ENCODE data around the gene CXCR4.

CXCR4 gene

GRCh38 chr2:136133176-136133575, 15.2 kb upstream of the CXCR4 start:
- DNase-seq, result no peak
- in situ Hi-C loops (cut with MboI; ENCODE audit: low pct_unique_long_range_greater_than_20kb, low sequenced_read_pairs), result no loop called here

GRCh38 chr2:136132825-136133155, 14.8 kb upstream of the CXCR4 start:
- DNase-seq, result no peak
- in situ Hi-C loops (cut with MboI; ENCODE audit: low pct_unique_long_range_greater_than_20kb, low sequenced_read_pairs), result no loop called here

GRCh38 chr2:136131961-136132824, 14.2 kb upstream of the CXCR4 start:
- no peak for DNase-seq
- in situ Hi-C loops (cut with MboI; ENCODE audit: low pct_unique_long_range_greater_than_20kb, low sequenced_read_pairs), result no loop called here

- DNase-seq, result no peak
- in situ Hi-C loops (cut with MboI; ENCODE audit: low pct_unique_long_range_greater_than_20kb, low sequenced_read_pairs), result no loop called here
These were observed 13.6 kb upstream of the CXCR4 start for GRCh38 chr2:136131484-136131960.

- DNase-seq, result no peak
- in situ Hi-C loops (cut with MboI; ENCODE audit: low pct_unique_long_range_greater_than_20kb, low sequenced_read_pairs), result no loop called here
These were observed 12.6 kb upstream of the CXCR4 start for GRCh38 chr2:136130511-136130910.

GRCh38 chr2:136130045-136130444, 12.1 kb upstream of the CXCR4 start:
- DNase-seq, result no peak
- in situ Hi-C loops (cut with MboI; ENCODE audit: low pct_unique_long_range_greater_than_20kb, low sequenced_read_pairs), result no loop called here

- in situ Hi-C loops (cut with MboI; ENCODE audit: low pct_unique_long_range_greater_than_20kb, low sequenced_read_pairs), result no loop called here
- DNase-seq, result no peak
These were observed 11.7 kb upstream of the CXCR4 start for GRCh38 chr2:136129601-136130000.

- no peak for DNase-seq
- in situ Hi-C loops (cut with MboI; ENCODE audit: low pct_unique_long_range_greater_than_20kb, low sequenced_read_pairs), result no loop called here
These were observed 11.0 kb upstream of the CXCR4 start for GRCh38 chr2:136128905-136129304.

GRCh38 chr2:136128366-136128765, 10.4 kb upstream of the CXCR4 start:
- no peak for DNase-seq
- in situ Hi-C loops (cut with MboI; ENCODE audit: low pct_unique_long_range_greater_than_20kb, low sequenced_read_pairs), result no loop called here

GRCh38 chr2:136127356-136127755, 9.4 kb upstream of the CXCR4 start:
- in situ Hi-C loops (cut with MboI; ENCODE audit: low pct_unique_long_range_greater_than_20kb, low sequenced_read_pairs), result no loop called here

GRCh38 chr2:136126421-136126926, 8.5 kb upstream of the CXCR4 start:
- DNase-seq, result no peak
- in situ Hi-C loops (cut with MboI; ENCODE audit: low pct_unique_long_range_greater_than_20kb, low sequenced_read_pairs), result no loop called here

More at GRCh38 chr2:136127356-136127755, 9.4 kb upstream of the CXCR4 start:
- DNase-seq, result no peak

- no peak for DNase-seq
- in situ Hi-C loops (cut with MboI; ENCODE audit: low pct_unique_long_range_greater_than_20kb, low sequenced_read_pairs), result no loop called here
These were observed 8.1 kb upstream of the CXCR4 start for GRCh38 chr2:136126021-136126420.

GRCh38 chr2:136125236-136125635, 7.3 kb upstream of the CXCR4 start:
- DNase-seq, result no peak
- in situ Hi-C loops (cut with MboI; ENCODE audit: low pct_unique_long_range_greater_than_20kb, low sequenced_read_pairs), result no loop called here

- no peak for DNase-seq
- in situ Hi-C loops (cut with MboI; ENCODE audit: low pct_unique_long_range_greater_than_20kb, low sequenced_read_pairs), result no loop called here
These were observed 6.9 kb upstream of the CXCR4 start for GRCh38 chr2:136124805-136125204.

- DNase-seq, result peak; percentile 70
- in situ Hi-C loops (cut with MboI; ENCODE audit: low pct_unique_long_range_greater_than_20kb, low sequenced_read_pairs), result no loop called here
These were observed 4.7 kb upstream of the CXCR4 start for GRCh38 chr2:136122661-136123060.

GRCh38 chr2:136121204-136121910, 3.4 kb upstream of the CXCR4 start:
- in situ Hi-C loops (cut with MboI; ENCODE audit: low pct_unique_long_range_greater_than_20kb, low sequenced_read_pairs), result no loop called here
- DNase-seq, result no peak

- in situ Hi-C loops (cut with MboI; ENCODE audit: low pct_unique_long_range_greater_than_20kb, low sequenced_read_pairs), result no loop called here
- DNase-seq, result no peak
These were observed 2.0 kb upstream of the CXCR4 start for GRCh38 chr2:136119717-136120675.

GRCh38 chr2:136118819-136119716, 1.1 kb upstream of the CXCR4 start:
- in situ Hi-C loops (cut with MboI; ENCODE audit: low pct_unique_long_range_greater_than_20kb, low sequenced_read_pairs), result no loop called here

More at GRCh38 chr2:136118819-136119716, 1.1 kb upstream of the CXCR4 start:
- DNase-seq, result peak; percentile 34

All from KBM-7 (cell line).